ENCODE data around the gene DECR2.

Gene DECR2

DNA sequence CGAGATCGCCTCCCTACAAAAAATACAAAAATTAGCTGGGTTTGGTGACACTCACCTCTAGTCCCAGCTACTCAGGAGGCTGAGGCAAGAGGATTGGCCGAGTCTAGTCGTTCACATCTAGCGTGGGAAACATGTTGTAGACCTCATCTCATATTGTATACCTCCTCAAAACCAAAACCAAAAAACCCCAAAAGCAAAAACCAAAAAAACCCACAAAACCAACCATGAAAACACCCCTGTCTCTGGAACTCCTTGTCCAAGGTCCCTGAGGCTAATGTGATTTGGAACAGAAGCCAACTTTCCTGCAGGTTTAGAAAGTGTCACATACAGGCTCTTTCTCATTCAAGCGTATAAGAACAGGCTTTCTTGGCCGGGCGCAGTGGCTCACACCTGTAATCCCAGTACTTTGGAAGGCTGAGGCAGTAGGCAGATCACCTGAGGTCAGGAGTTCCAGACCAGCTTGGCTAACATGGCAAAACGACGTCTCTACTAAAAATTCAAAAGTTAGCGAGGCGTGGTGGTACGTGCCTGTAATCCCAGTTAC lies 52.8 kb downstream of the DECR2 start:
- H3K4me3 ChIP-seq (replicated peaks; ENCODE audit: low read depth, low read length), result no peak overlapping the region
- no peak for DNase-seq (ENCODE audit: extremely low read depth, low read depth)
- TF ChIP-seq, protein P1, sequence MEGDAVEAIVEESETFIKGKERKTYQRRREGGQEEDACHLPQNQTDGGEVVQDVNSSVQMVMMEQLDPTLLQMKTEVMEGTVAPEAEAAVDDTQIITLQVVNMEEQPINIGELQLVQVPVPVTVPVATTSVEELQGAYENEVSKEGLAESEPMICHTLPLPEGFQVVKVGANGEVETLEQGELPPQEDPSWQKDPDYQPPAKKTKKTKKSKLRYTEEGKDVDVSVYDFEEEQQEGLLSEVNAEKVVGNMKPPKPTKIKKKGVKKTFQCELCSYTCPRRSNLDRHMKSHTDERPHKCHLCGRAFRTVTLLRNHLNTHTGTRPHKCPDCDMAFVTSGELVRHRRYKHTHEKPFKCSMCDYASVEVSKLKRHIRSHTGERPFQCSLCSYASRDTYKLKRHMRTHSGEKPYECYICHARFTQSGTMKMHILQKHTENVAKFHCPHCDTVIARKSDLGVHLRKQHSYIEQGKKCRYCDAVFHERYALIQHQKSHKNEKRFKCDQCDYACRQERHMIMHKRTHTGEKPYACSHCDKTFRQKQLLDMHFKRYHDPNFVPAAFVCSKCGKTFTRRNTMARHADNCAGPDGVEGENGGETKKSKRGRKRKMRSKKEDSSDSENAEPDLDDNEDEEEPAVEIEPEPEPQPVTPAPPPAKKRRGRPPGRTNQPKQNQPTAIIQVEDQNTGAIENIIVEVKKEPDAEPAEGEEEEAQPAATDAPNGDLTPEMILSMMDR (IDR thresholded peaks at IDR 0.05; ENCODE audit: low read depth, low read length, missing control alignments), result no peak

DNA sequence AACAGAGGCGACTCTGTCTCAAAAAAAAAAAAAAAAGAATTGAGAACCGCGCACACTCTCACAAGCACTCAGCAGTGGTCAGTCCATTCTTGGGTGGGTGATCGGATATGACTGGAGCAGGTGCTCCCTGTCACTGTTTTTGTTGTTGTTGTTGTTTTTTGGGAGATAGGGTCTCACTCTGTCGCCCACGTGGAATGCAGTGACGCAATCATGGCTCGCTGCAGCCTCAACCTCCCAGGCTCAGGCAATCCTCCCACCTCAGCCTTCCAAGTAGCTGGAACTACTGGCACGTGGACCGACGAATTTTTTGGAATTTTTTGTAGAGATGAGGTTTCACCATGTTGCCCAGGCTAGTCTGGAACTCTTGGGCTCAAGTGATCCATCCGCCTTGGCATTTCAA lies 53.8 kb downstream of the DECR2 start:
- TF ChIP-seq, protein P1 (IDR thresholded peaks at IDR 0.05; ENCODE audit: low read depth, low read length, missing control alignments), result no peak

GRCh38 chr16:456891-457483 lies 55.3 kb downstream of the DECR2 start:
- TF ChIP-seq, protein P1 (IDR thresholded peaks at IDR 0.05; ENCODE audit: low read depth, low read length, missing control alignments), result no peak
- H3K4me3 ChIP-seq (replicated peaks; ENCODE audit: low read depth, low read length), result no peak overlapping the region
- DNase-seq (ENCODE audit: extremely low read depth, low read depth), result no peak

More for the DNA sequence above, 53.8 kb downstream of the DECR2 start:
- DNase-seq (ENCODE audit: extremely low read depth, low read depth), result no peak
- no peak overlapping the region for H3K4me3 ChIP-seq (replicated peaks; ENCODE audit: low read depth, low read length)

- no peak overlapping the region for H3K4me3 ChIP-seq (replicated peaks; ENCODE audit: low read depth, low read length)
- TF ChIP-seq, protein P1 (IDR thresholded peaks at IDR 0.05; ENCODE audit: low read depth, low read length, missing control alignments), result no peak
- no peak for DNase-seq (ENCODE audit: extremely low read depth, low read depth)
Measured at GRCh38 chr16:457732-458400, 56.2 kb downstream of the DECR2 start.

DNA sequence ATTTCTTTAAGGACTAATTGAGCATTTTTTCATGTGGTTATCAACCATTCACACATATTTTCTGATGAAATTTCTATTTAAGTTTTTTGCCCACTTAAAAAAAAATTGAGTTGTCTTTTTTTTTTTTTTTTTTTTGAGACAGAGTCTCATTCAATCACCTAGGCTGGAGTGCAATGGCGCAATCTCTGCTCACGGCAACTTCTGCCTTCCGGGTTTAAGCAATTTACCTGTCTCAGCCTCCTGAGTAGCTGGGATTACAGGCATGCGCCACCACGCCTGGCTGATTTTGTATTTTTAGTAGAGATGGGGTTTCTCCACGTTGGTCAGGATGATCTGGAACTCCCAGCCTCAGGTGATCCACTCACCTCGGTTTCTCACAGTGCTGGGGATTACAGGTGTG lies 58.1 kb downstream of the DECR2 start:
- DNase-seq (ENCODE audit: extremely low read depth, low read depth), result no peak
- TF ChIP-seq, protein P1 (IDR thresholded peaks at IDR 0.05; ENCODE audit: low read depth, low read length, missing control alignments), result no peak
- no peak overlapping the region for H3K4me3 ChIP-seq (replicated peaks; ENCODE audit: low read depth, low read length)

DNA sequence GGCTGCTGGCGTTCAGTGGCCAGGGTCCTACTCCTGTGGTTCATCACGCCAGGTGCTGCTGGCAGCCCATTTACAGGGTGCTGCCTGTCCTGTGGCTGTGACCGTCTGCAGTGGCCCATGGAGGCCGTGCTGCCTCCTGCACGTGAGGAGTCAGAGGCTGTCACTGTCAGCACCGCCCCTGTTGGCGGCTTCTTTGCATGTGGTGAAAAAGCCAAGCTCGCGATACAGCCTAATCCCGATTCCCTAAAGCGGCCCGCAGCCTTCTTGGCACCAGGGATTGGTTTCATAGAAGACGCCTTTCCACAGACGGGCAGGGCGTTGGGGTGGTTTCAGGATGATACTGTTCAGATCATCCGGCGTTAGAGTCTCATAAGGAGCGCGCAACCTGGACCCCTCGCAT lies 59.1 kb downstream of the DECR2 start:
- H3K4me3 ChIP-seq (replicated peaks; ENCODE audit: low read depth, low read length), result no peak overlapping the region
- no peak for DNase-seq (ENCODE audit: extremely low read depth, low read depth)
- TF ChIP-seq, protein P1 (IDR thresholded peaks at IDR 0.05; ENCODE audit: low read depth, low read length, missing control alignments), result no peak
